ENCODE data around the gene SELENOW. TPM values are rescaled to one million over a fixed set of nuclear protein-coding genes. Genes with fewer than 3 reads are reported as not detected.

The SELENOW gene
- total RNA-seq, 1 donor: 154 TPM

GRCh38 chr19:47824396-47824795 is 45.9 kb downstream of the SELENOW start:
- TF ChIP-seq, protein P1, sequence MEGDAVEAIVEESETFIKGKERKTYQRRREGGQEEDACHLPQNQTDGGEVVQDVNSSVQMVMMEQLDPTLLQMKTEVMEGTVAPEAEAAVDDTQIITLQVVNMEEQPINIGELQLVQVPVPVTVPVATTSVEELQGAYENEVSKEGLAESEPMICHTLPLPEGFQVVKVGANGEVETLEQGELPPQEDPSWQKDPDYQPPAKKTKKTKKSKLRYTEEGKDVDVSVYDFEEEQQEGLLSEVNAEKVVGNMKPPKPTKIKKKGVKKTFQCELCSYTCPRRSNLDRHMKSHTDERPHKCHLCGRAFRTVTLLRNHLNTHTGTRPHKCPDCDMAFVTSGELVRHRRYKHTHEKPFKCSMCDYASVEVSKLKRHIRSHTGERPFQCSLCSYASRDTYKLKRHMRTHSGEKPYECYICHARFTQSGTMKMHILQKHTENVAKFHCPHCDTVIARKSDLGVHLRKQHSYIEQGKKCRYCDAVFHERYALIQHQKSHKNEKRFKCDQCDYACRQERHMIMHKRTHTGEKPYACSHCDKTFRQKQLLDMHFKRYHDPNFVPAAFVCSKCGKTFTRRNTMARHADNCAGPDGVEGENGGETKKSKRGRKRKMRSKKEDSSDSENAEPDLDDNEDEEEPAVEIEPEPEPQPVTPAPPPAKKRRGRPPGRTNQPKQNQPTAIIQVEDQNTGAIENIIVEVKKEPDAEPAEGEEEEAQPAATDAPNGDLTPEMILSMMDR (IDR thresholded peaks at IDR 0.05; ENCODE audit: insufficient read depth, low read length): no peak
- no peak for DNase-seq (ENCODE audit: low read depth)
- H3K4me3 ChIP-seq (ENCODE audit: low read depth, low read length): no peak overlapping the region

GRCh38 chr19:47826800-47827199 is 48.3 kb downstream of the SELENOW start:
- DNase-seq (ENCODE audit: low read depth): no peak

GRCh38 chr19:47832723-47833122 is 54.2 kb downstream of the SELENOW start:
- TF ChIP-seq, protein P1 (IDR thresholded peaks at IDR 0.05; ENCODE audit: insufficient read depth, low read length): no peak
- DNase-seq (ENCODE audit: low read depth): no peak
- H3K4me3 ChIP-seq (ENCODE audit: low read depth, low read length): no peak overlapping the region

More at GRCh38 chr19:47826800-47827199, 48.3 kb downstream of the SELENOW start:
- H3K4me3 ChIP-seq (ENCODE audit: low read depth, low read length): no peak overlapping the region
- TF ChIP-seq, protein P1 (IDR thresholded peaks at IDR 0.05; ENCODE audit: insufficient read depth, low read length): no peak

Small RNA genes lying within 50 kb of the gene (small RNA-seq; reads per million reads assigned to genes)
- gene AC008745.1 (not detected), gene SNORD23 (not detected)

Other genes with a start within 250 kb of the SELENOW start
- gene ZNF541, start 205.6 kb upstream of the SELENOW start, total RNA-seq (ENCODE audit: low replicate concordance): 0.27 and 0.41 TPM in 2 replicates
- gene BICRA, start 169.6 kb upstream of the SELENOW start, total RNA-seq (ENCODE audit: low replicate concordance): 1.1 and 8.5 TPM in 2 replicates
- gene EHD2, start 65.3 kb upstream of the SELENOW start, total RNA-seq (ENCODE audit: low replicate concordance): 70.4 and 110 TPM in 2 replicates
- 105 and 151 TPM in 2 replicates for gene NOP53, start 33.2 kb upstream of the SELENOW start, total RNA-seq (ENCODE audit: low replicate concordance)
- gene TPRX1, start 25.8 kb downstream of the SELENOW start, total RNA-seq (ENCODE audit: low replicate concordance): not detected in 2 replicates
- gene CRX, start 43.2 kb downstream of the SELENOW start, total RNA-seq (ENCODE audit: low replicate concordance): not detected in 2 replicates
- gene TPRX2, start 80.5 kb downstream of the SELENOW start, total RNA-seq (ENCODE audit: low replicate concordance): not detected in 2 replicates
- not detected in 2 replicates for gene SULT2A1, start 107.6 kb downstream of the SELENOW start, total RNA-seq (ENCODE audit: low replicate concordance)
- not detected in 2 replicates for gene BSPH1, start 213.5 kb downstream of the SELENOW start, total RNA-seq (ENCODE audit: low replicate concordance)
- gene ELSPBP1, start 215.9 kb downstream of the SELENOW start, total RNA-seq (ENCODE audit: low replicate concordance): not detected in 2 replicates

All from fibroblast of the aortic adventitia (primary cell).